MM.1S (cell line): ENCODE results near the gene FOXP1.

Experiments used
- DNase-seq: peaks from one replicate; pipeline ENCODE4 v3.0.0-alpha.2; 2015
- H2AFZ ChIP-seq: fragments of 300-600 bp; sonication (generic); 2 replicates; pipeline ENCODE4 v1.6.0; 2016; ENCODE audit warnings: antibody characterized with exemption, low read length
- H3F3A ChIP-seq: fragments of 300-600 bp; sonication (generic); 2 replicates; pipeline ENCODE4 v1.6.1; 2016; ENCODE audit warnings: mild to moderate bottlenecking, antibody characterized with exemption, low read length, moderate library complexity, mixed read lengths; ENCODE audit not compliant: insufficient read depth
- H3K27ac ChIP-seq: fragments of 300-600 bp; sonication (generic); 2 replicates; pipeline ENCODE4 v1.5.1; 2016; ENCODE audit warnings: mild to moderate bottlenecking, low read length
- H3K27me3 ChIP-seq: fragments of 300-600 bp; sonication (generic); replicated peaks from 2 replicates; pipeline ENCODE4 v1.6.0; 2016; ENCODE audit warnings: low read length; ENCODE audit not compliant: insufficient read depth
- H3K36me3 ChIP-seq: fragments of 300-600 bp; sonication (generic); replicated peaks from 2 replicates; pipeline ENCODE4 v1.6.1; 2016; ENCODE audit warnings: mild to moderate bottlenecking, low read length, mixed read lengths; ENCODE audit not compliant: insufficient read depth
- H3K4me1 ChIP-seq: fragments of 300-600 bp; sonication (generic); 2 replicates; pipeline ENCODE4 v1.6.1; 2016; ENCODE audit warnings: low read length, mixed read lengths
- H3K4me2 ChIP-seq: fragments of 300-600 bp; sonication (generic); 2 replicates; pipeline ENCODE4 v1.6.0; 2016; ENCODE audit warnings: low read depth, low read length
- H3K4me3 ChIP-seq: fragments of 300-600 bp; sonication (generic); 2 replicates; pipeline ENCODE4 v1.5.1; 2016; ENCODE audit warnings: low read length, mixed read lengths
- H3K79me2 ChIP-seq: fragments of 300-600 bp; sonication (generic); 2 replicates; pipeline ENCODE4 v1.6.1; 2016; ENCODE audit warnings: mixed run types, low read length, mixed read lengths
- H3K9ac ChIP-seq: fragments of 300-600 bp; sonication (generic); 2 replicates; pipeline ENCODE4 v1.6.1; 2016; ENCODE audit warnings: low read length, mixed read lengths
- H3K9me2 ChIP-seq: fragments of 300-600 bp; sonication (generic); replicated peaks from 2 replicates; pipeline ENCODE4 v1.6.1; 2016; ENCODE audit warnings: mild to moderate bottlenecking, low read length, mixed read lengths; ENCODE audit not compliant: insufficient read depth
- H3K9me3 ChIP-seq: fragments of 300-600 bp; sonication (generic); replicated peaks from 2 replicates; pipeline ENCODE4 v1.6.1; 2016; ENCODE audit warnings: mild to moderate bottlenecking, low read length, mixed read lengths; ENCODE audit not compliant: insufficient read depth
- H4K20me1 ChIP-seq: fragments of 300-600 bp; sonication (generic); 2 replicates; pipeline ENCODE4 v1.6.1; 2016; ENCODE audit warnings: mild to moderate bottlenecking, low read length, moderate library complexity, mixed read lengths; ENCODE audit not compliant: insufficient read depth
- EZH2 ChIP-seq: fragments of 300-600 bp; sonication (generic); optimal IDR thresholded peaks from 2 replicates; pipeline ENCODE3; 2017; ENCODE audit warnings: low read depth, mild to moderate bottlenecking, antibody characterized with exemption, low read length, mixed read lengths
- EZH2phosphoT487 ChIP-seq: fragments of 300-600 bp; sonication (generic); IDR thresholded peaks from 2 replicates; pipeline ENCODE4 v1.6.1; 2018; ENCODE audit warnings: antibody characterized with exemption, low read length
- TF ChIP-seq, protein P1 (sequence below): fragments of 300-600 bp; sonication (generic); IDR thresholded peaks from 2 replicates; pipeline ENCODE4 v1.5.1; 2016; ENCODE audit warnings: antibody characterized with exemption, low read length, mixed read lengths

The FOXP1 gene

DNA sequence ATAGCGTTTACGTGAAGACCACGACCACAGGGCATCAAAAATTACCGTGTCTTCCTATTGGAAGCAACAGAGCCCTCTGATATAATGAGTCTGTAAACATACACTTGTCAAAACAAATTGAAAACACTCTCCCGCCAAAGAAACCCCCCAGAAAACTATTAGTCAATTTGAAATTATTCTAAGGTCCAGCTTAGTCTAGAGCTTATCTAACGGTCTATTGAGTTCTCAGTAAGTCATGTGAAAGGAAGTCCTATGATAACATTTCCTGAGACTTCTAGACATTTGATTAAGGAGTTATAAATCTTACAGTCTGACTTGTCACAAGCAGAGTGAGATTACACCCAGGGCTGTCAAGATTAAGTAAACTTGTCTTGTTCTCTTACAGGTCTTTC lies 356.3 kb downstream of the FOXP1 start:
- Histone ChIP-seq H3K4me1 (no peaks in the 10 kb centered on the region), H3K9ac (no peak overlapping the region), H3K9me2 (no peaks in the 10 kb centered on the region), H3K27ac (no peak overlapping the region), H3K79me2 (no peaks in the 10 kb centered on the region), H4K20me1 (no peaks in the 10 kb centered on the region), H3K27me3 (no peaks in the 10 kb centered on the region), H3F3A (no peaks in the 10 kb centered on the region), H2AFZ (no peak overlapping the region), H3K36me3 (no peaks in the 10 kb centered on the region), H3K4me2 (no peak overlapping the region), H3K4me3 (no peak overlapping the region), H3K9me3 (no peaks in the 10 kb centered on the region)
- no peak for DNase-seq
- TF ChIP-seq, protein P1, sequence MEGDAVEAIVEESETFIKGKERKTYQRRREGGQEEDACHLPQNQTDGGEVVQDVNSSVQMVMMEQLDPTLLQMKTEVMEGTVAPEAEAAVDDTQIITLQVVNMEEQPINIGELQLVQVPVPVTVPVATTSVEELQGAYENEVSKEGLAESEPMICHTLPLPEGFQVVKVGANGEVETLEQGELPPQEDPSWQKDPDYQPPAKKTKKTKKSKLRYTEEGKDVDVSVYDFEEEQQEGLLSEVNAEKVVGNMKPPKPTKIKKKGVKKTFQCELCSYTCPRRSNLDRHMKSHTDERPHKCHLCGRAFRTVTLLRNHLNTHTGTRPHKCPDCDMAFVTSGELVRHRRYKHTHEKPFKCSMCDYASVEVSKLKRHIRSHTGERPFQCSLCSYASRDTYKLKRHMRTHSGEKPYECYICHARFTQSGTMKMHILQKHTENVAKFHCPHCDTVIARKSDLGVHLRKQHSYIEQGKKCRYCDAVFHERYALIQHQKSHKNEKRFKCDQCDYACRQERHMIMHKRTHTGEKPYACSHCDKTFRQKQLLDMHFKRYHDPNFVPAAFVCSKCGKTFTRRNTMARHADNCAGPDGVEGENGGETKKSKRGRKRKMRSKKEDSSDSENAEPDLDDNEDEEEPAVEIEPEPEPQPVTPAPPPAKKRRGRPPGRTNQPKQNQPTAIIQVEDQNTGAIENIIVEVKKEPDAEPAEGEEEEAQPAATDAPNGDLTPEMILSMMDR = no peak
- TF ChIP-seq EZH2phosphoT487 (no peak), EZH2 (no peak)

DNA sequence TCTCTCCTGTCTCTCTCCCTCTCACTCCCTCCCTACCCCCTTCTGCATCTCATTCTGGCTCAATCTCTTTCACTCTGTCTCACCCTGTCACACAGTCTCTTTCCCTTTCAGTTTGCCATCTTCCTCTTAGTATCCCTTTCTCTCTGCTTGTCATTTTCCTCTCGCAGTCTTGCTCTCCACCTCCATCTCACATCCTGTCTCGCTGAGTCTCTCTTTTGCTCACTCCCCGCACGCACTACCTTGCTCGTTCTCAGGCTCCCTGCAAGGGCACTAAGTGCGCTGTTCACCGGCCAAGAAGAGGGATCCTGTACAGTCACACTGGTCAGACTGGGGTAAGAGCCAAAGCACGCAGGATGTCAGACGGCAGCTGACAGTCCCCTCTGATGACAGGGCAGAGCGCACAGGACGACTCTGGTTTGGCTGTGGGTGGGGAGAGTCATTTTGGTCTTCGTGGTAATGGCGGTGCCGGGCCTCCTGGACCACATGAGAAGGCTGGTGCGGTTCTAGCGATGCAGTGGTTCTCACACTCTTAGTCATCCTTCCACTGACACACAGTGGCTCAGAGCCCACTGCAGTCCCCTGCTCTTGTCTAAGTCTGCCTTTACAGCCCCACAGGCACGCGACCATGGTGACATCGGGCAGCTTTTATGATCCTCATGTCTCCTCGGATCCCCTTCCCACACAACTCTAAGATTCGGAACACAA lies 356.8 kb downstream of the FOXP1 start:
- Histone ChIP-seq H3K9me2 (no peaks in the 10 kb centered on the region), H3K4me1 (no peaks in the 10 kb centered on the region), H2AFZ (no peak overlapping the region), H3F3A (no peaks in the 10 kb centered on the region), H3K4me3 (no peak overlapping the region), H3K9me3 (no peaks in the 10 kb centered on the region), H3K27ac (no peak overlapping the region), H3K27me3 (no peaks in the 10 kb centered on the region), H3K9ac (no peak overlapping the region), H4K20me1 (no peaks in the 10 kb centered on the region), H3K4me2 (no peak overlapping the region), H3K79me2 (no peaks in the 10 kb centered on the region), H3K36me3 (no peaks in the 10 kb centered on the region)
- TF ChIP-seq EZH2 = no peak
- TF ChIP-seq, protein P1 = no peak
- TF ChIP-seq EZH2phosphoT487 = no peak
- no peak for DNase-seq

DNA sequence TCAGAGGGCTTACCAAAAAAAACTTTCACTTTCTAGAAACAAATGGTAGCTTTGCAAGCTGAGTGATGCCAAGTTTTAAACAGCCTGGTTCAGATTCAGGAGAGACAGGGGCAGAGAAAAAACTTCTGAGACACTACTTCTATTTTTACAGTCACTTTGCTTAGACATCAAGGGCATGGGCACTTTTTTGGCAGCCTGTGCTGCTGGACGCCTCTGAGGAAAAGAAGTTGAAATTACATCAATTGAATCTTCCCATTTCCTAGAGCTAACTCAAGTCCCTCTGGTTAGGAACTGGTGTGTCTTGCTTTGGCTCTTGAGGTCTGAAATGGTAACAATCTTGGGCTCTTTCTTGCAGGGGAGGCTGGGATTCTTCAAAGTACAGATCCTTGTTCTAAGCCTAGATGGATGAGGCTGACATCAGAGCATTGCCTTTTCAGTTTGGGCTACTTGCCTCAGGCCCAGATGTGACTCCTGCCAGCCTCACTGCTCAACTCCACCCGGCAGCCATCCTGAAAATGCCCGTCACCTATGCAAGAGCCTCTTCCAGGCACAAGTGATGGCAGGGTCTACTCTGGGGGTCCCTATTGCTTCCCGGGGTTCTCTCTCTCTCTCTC lies 357.5 kb downstream of the FOXP1 start:
- H3K79me2 ChIP-seq = no peaks in the 10 kb centered on the region
- no peaks in the 10 kb centered on the region for H4K20me1 ChIP-seq
- H3F3A ChIP-seq = no peaks in the 10 kb centered on the region
- H3K4me2 ChIP-seq = no peak overlapping the region
- TF ChIP-seq EZH2phosphoT487 (no peak), EZH2 (no peak)
- TF ChIP-seq, protein P1 = no peak
- no peak overlapping the region for H3K9ac ChIP-seq
- H3K4me3 ChIP-seq = no peak overlapping the region
- H3K9me2 ChIP-seq = no peaks in the 10 kb centered on the region
- H3K9me3 ChIP-seq = no peaks in the 10 kb centered on the region
- no peak overlapping the region for H2AFZ ChIP-seq
- no peak overlapping the region for H3K27ac ChIP-seq
- H3K36me3 ChIP-seq = no peaks in the 10 kb centered on the region
- no peaks in the 10 kb centered on the region for H3K4me1 ChIP-seq
- H3K27me3 ChIP-seq = no peaks in the 10 kb centered on the region
- no peak for DNase-seq
